OCI-M2 (cell line): ENCODE results near the gene NRP2.

ENCODE experiments used
- DNase-seq: peaks from one replicate; lab custom pipeline; 2025; ENCODE audit not compliant: unreplicated experiment; lab: John Stamatoyannopoulos, UW

NRP2 gene

GRCh38 chr2:205658068-205658467, 24.2 kb upstream of the NRP2 start:
- no peak for DNase-seq

GRCh38 chr2:205658572-205658971, 23.7 kb upstream of the NRP2 start:
- no peak for DNase-seq

- DNase-seq, result no peak
These were observed 22.4 kb upstream of the NRP2 start for GRCh38 chr2:205659922-205660321.

- DNase-seq, result no peak
These were observed 21.7 kb upstream of the NRP2 start for GRCh38 chr2:205660521-205661124.

GRCh38 chr2:205661281-205661680, 21.0 kb upstream of the NRP2 start:
- DNase-seq, result no peak

GRCh38 chr2:205662206-205662965, 19.9 kb upstream of the NRP2 start:
- no peak for DNase-seq

GRCh38 chr2:205665791-205666190, 16.5 kb upstream of the NRP2 start:
- no peak for DNase-seq

GRCh38 chr2:205670292-205670691, 12.0 kb upstream of the NRP2 start:
- DNase-seq, result no peak

- DNase-seq, result no peak
These were observed 9.0 kb upstream of the NRP2 start for GRCh38 chr2:205673312-205673711.

- no peak for DNase-seq
These were observed 6.3 kb upstream of the NRP2 start for GRCh38 chr2:205675861-205676516.

GRCh38 chr2:205678541-205679142, 3.7 kb upstream of the NRP2 start:
- DNase-seq, result no peak

- DNase-seq, result no peak
These were observed 2.8 kb upstream of the NRP2 start for GRCh38 chr2:205679410-205680009.

GRCh38 chr2:205680067-205680466, 2.2 kb upstream of the NRP2 start:
- peak; percentile 33 for DNase-seq

GRCh38 chr2:205680903-205681302, 1.4 kb upstream of the NRP2 start:
- DNase-seq, result no peak

GRCh38 chr2:205681401-205682238, 681 bp upstream of the NRP2 start:
- no peak for DNase-seq

- no peak for DNase-seq
These were observed 735 bp downstream of the NRP2 start for GRCh38 chr2:205682971-205683501.

GRCh38 chr2:205683502-205684367, 1.4 kb downstream of the NRP2 start:
- no peak for DNase-seq

- no peak for DNase-seq
These were observed 2.6 kb downstream of the NRP2 start for GRCh38 chr2:205684871-205685313.

- DNase-seq, result no peak
These were observed 3.2 kb downstream of the NRP2 start for GRCh38 chr2:205685314-205686055.
